OCI-LY7 (cell line): ENCODE data around the gene RPS6KB2. TPM values are rescaled to one million over a fixed set of nuclear protein-coding genes. Genes with fewer than 3 reads are reported as not detected.
A peak's percentile ranks its signal among the peaks of the same experiment; 100 is the strongest.

Experiments
- BruUV-seq: library from RNA; stranded (reverse); fragments of 400-500 nt; replicated peaks from 2 replicates; lab custom pipeline; 2021; lab: Mats Ljungman, UMichigan
- CTCF ChIA-PET: fragments of 300-600 bp; sonication (Branson Sonifier 250); formaldehyde crosslinking; loops from one replicate; lab custom pipeline; 2022; ENCODE audit warnings: antibody characterized with exemption; ENCODE audit not compliant: unreplicated experiment; lab: Charles Lee
- POLR2A ChIA-PET: fragments of 300-600 bp; sonication (Branson Sonifier 250); formaldehyde crosslinking; loops from one replicate; lab custom pipeline; 2022; ENCODE audit warnings: antibody characterized with exemption; lab: Charles Lee
- DNase-seq: peaks from one replicate; pipeline ENCODE4 v3.0.0-alpha.2; 2015; ENCODE audit warnings: low spot score
- H2AFZ ChIP-seq: fragments of 200-600 bp; sonication (generic), shearing (Covaris generic); 2 replicates; pipeline ENCODE4 v1.6.1; 2014; ENCODE audit warnings: mild to moderate bottlenecking, antibody characterized with exemption, low read length, moderate library complexity
- H3K27ac ChIP-seq: fragments of 200-600 bp; sonication (generic); 2 replicates; pipeline ENCODE4 v1.5.1; 2014; ENCODE audit warnings: mixed run types, low read depth, mild to moderate bottlenecking, moderate library complexity, low read length, inconsistent platforms; ENCODE audit not compliant: poor library complexity, severe bottlenecking
- H3K36me3 ChIP-seq: fragments of 200-600 bp; sonication (generic); 2 replicates; pipeline ENCODE4 v1.6.1; 2014; ENCODE audit warnings: mild to moderate bottlenecking, antibody characterized with exemption, low read length, moderate library complexity, mixed read lengths; ENCODE audit not compliant: insufficient read depth
- H3K4me1 ChIP-seq: fragments of 200-600 bp; sonication (generic); 2 replicates; pipeline ENCODE4 v1.5.1; 2014; ENCODE audit warnings: mild to moderate bottlenecking, low read length; ENCODE audit not compliant: insufficient read depth, poor library complexity, severe bottlenecking
- H3K4me2 ChIP-seq: fragments of 200-600 bp; sonication (generic); 2 replicates; pipeline ENCODE4 v1.6.1; 2014; ENCODE audit warnings: mild to moderate bottlenecking, low read length
- H3K4me3 ChIP-seq: fragments of 200-600 bp; sonication (generic); 2 replicates; pipeline ENCODE4 v1.5.1; 2014; ENCODE audit warnings: mild to moderate bottlenecking, low read depth, low read length; ENCODE audit not compliant: poor library complexity, severe bottlenecking
- H3K79me2 ChIP-seq: fragments of 200-600 bp; sonication (generic); 2 replicates; pipeline ENCODE4 v1.6.1; 2016; ENCODE audit warnings: low read depth, mild to moderate bottlenecking, low read length, moderate library complexity, mixed read lengths; ENCODE audit not compliant: insufficient read depth
- H3K9me2 ChIP-seq: fragments of 200-600 bp; sonication (generic); 2 replicates; pipeline ENCODE4 v1.6.1; 2016; ENCODE audit warnings: mild to moderate bottlenecking, low read length, mixed read lengths; ENCODE audit not compliant: insufficient read depth
- H3K9me3 ChIP-seq: fragments of 200-600 bp; sonication (generic); 2 replicates; pipeline ENCODE4 v1.6.1; 2014; ENCODE audit warnings: mild to moderate bottlenecking, mixed run types, low read length, mixed read lengths
- H4K20me1 ChIP-seq: fragments of 200-600 bp; sonication (generic); 2 replicates; pipeline ENCODE4 v1.6.1; 2014; ENCODE audit warnings: mild to moderate bottlenecking, antibody characterized with exemption, low read length, moderate library complexity, mixed read lengths; ENCODE audit not compliant: insufficient read depth
- EZH2phosphoT487 ChIP-seq: fragments of 200-600 bp; sonication (generic); IDR thresholded peaks from 2 replicates; pipeline ENCODE4 v1.6.1; 2018; ENCODE audit warnings: low read depth, borderline replicate concordance, mild to moderate bottlenecking, mixed run types, antibody characterized with exemption, low read length, moderate library complexity, mixed read lengths
- intact Hi-C: fragments of 100-400 bp; cut with micrococcal nuclease; formaldehyde crosslinking; loops from one replicate; pipeline ENCODE4 v1.10.0; 2022; ENCODE audit not compliant: unreplicated experiment
- total RNA-seq, 2 experiments: library from RNA; depleted of rRNA in 1 of 2; stranded (reverse); fragments of >200 nt in 1 of 2; shearing (Covaris generic) in 1 of 2; gene quantifications; 2 replicates each; pipeline ENCODE4 v1.2.3, GENCODE V29; 2014 to 2022
- TF ChIP-seq, protein P1 (sequence below): fragments of 200-600 bp; sonication (generic); conservative IDR thresholded peaks from 2 replicates; pipeline ENCODE4 v1.5.1; 2014; ENCODE audit warnings: mild to moderate bottlenecking, antibody characterized with exemption, low read length, moderate library complexity, mixed read lengths

The RPS6KB2 gene
- total RNA-seq, 2 experiments from 2014 or later: 48.3 to 69.4 TPM

DNA sequence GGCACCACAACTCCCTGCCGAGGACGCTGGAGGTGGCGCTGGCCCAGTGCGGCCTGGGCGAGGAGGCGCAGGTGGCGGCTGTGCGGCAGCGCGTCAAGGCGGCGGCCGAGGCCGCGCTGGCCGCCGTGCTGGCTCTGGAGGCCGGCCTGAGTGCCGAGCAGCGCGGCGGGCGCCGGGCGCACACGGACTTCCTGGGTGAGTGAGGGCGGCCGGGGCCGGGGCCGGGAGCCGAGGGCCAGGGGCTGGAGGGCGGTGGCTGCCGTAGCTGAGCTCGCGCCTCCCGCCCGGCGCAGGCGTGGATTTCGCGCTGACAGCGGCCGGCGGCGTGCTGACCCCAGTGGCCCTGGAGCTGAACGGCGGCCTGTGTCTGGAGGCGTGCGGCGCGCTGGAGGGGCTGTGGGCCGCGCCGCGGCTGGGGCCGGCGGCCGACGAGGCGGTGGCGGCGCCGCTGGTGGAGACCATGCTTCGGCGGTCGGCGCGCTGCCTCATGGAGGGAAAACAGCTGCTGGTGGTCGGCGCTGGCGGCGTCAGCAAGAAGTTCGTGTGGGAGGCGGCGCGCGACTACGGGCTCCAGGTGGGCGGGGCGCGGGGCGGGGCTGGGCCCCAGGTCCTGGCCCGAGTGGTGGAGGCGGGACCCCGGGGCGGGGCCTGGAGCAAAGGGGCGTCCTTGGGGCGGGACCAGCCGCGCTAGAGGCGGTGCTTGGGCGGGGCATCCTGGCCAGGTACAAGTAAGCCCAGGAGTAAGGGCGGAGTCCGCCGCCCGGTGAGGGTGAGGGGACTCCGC is 7.5 kb upstream of the RPS6KB2 start:
- Histone ChIP-seq H3K9me2 (no peaks in the 10 kb centered on the region), H3K9me3 (no peaks in the 10 kb centered on the region), H3K4me2 (peak overlapping the region; percentile 79), H3K4me3 (peak overlapping the region; percentile 68), H2AFZ (peak overlapping the region; percentile 50; the same call in 1 of the 2 replicates), H3K4me1 (peaks cover 50% of the 10 kb centered on the region), H4K20me1 (no peaks in the 10 kb centered on the region), H3K27ac (peak overlapping the region; percentile 19), H3K36me3 (no peaks in the 10 kb centered on the region), H3K79me2 (no peaks in the 10 kb centered on the region)
- CTCF ChIA-PET: interaction anchor here (0.6 to 1.0 kb wide), 2 partner anchors 9 to 14 kb away, joined by 3 to 4 read pairs; no protein-coding TSS in a partner anchor
- intact Hi-C loops: loop anchor here (1.0 to 5.0 kb wide), 2 partner anchors 18 to 86 kb away; partner anchors contain the start of genes CDK2AP2 and PITPNM1
- DNase-seq: peak; percentile 95
- TF ChIP-seq, protein P1, sequence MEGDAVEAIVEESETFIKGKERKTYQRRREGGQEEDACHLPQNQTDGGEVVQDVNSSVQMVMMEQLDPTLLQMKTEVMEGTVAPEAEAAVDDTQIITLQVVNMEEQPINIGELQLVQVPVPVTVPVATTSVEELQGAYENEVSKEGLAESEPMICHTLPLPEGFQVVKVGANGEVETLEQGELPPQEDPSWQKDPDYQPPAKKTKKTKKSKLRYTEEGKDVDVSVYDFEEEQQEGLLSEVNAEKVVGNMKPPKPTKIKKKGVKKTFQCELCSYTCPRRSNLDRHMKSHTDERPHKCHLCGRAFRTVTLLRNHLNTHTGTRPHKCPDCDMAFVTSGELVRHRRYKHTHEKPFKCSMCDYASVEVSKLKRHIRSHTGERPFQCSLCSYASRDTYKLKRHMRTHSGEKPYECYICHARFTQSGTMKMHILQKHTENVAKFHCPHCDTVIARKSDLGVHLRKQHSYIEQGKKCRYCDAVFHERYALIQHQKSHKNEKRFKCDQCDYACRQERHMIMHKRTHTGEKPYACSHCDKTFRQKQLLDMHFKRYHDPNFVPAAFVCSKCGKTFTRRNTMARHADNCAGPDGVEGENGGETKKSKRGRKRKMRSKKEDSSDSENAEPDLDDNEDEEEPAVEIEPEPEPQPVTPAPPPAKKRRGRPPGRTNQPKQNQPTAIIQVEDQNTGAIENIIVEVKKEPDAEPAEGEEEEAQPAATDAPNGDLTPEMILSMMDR: no peak
- no peak for TF ChIP-seq EZH2phosphoT487
- POLR2A ChIA-PET: interaction anchor here (0.6 to 2.1 kb wide), 4 partner anchors 14 to 20 kb away, joined by 3 to 15 read pairs (median 6); partner anchors contain the start of genes PPP1CA, PTPRCAP and TBC1D10C
- no TSS peak for BruUV-seq

DNA sequence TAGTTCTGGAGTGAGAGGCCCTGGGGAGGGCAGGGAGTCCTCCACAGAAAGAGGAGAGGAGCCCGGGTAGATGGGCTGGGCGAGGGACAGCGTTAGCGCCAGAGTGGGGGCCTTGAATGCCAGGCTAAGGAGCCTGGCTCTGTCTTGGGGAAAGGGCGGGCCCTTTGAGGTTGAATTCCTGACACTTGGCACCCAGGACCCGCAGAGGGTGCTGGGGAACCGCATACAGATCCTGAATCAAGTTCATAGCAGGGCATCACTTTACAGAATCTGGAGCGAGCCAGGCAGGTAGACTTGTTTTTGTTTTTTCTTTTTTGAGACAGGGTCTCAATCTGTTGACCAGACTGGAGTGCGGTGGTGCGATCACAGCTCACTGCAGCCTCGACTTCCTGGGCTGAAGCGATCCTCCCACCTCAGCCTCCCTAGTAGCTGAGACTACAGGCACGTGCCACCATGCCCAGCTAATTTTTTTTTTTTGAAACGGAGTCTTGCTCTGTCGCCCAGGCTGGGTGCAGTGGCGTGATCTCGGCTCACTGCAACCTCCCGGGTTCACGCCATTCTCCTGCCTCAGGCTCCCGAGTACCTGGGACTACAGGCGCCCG is 6.8 kb upstream of the RPS6KB2 start:
- H3K4me1 ChIP-seq: peaks cover 43% of the 10 kb centered on the region
- ChIA-PET POLR2A (interaction anchor here (2.1 kb wide), 1 partner anchor 19 kb away, joined by 15 read pairs; the partner anchor contains the start of genes PPP1CA and TBC1D10C), CTCF (interaction anchor here (1.0 kb wide), 1 partner anchor 9 kb away, joined by 4 read pairs; no protein-coding TSS in a partner anchor)
- BruUV-seq: no TSS peak
- peak overlapping the region; percentile 68 for H3K4me3 ChIP-seq
- no peaks in the 10 kb centered on the region for H4K20me1 ChIP-seq
- H3K79me2 ChIP-seq: no peaks in the 10 kb centered on the region
- H3K27ac ChIP-seq: peak overlapping the region; percentile 8
- peak overlapping the region; percentile 69 for H3K4me2 ChIP-seq
- TF ChIP-seq, protein P1: 0 out of 2 replicates have a peak, but pooled peaks have one; percentile 24
- no peak for TF ChIP-seq EZH2phosphoT487
- no peaks in the 10 kb centered on the region for H3K9me3 ChIP-seq
- no peaks in the 10 kb centered on the region for H3K9me2 ChIP-seq
- DNase-seq: no peak
- intact Hi-C loops: loop anchor here (1.0 to 5.0 kb wide), 2 partner anchors 18 to 86 kb away; partner anchors contain the start of genes CDK2AP2 and PITPNM1
- peak overlapping the region; percentile 50; the same call in 1 of the 2 replicates for H2AFZ ChIP-seq
- no peaks in the 10 kb centered on the region for H3K36me3 ChIP-seq
